Cardiac muscle cell (in vitro differentiated cells and primary cell): ENCODE data around the gene TRMT1. TPM values are rescaled to one million over a fixed set of nuclear protein-coding genes. Genes with fewer than 3 reads are reported as not detected.
A peak's percentile ranks its signal among the peaks of the same experiment; 100 is the strongest.

Source experiments
- DNase-seq, 2 donors: peaks; one replicate each; pipeline versions ENCODE4 v3.0.0 to v3.0.0-alpha.2; 2010 to 2017; ENCODE audit warnings: low read depth in 1 of 2, low spot score in 1 of 2
- H3K27ac ChIP-seq: fragments of 200-600 bp; sonication (generic); 2 replicates; pipeline ENCODE4 v1.5.1; 2016
- H3K27me3 ChIP-seq: fragments of 200-600 bp; sonication (generic); 2 replicates; pipeline ENCODE4 v1.6.0; 2016; ENCODE audit warnings: control low read depth
- H3K36me3 ChIP-seq: fragments of 200-600 bp; sonication (generic); 2 replicates; pipeline ENCODE4 v1.5.1; 2016; ENCODE audit warnings: control low read depth
- H3K4me1 ChIP-seq: fragments of 200-600 bp; sonication (generic); 2 replicates; pipeline ENCODE4 v1.8.1; 2017; ENCODE audit warnings: low read depth, mild to moderate bottlenecking, mixed run types
- H3K4me3 ChIP-seq: fragments of 200-600 bp; sonication (generic); 2 replicates; pipeline ENCODE4 v1.5.1; 2016; ENCODE audit warnings: mild to moderate bottlenecking
- H3K9me3 ChIP-seq: fragments of 200-600 bp; sonication (generic); 2 replicates; pipeline ENCODE4 v1.5.1; 2017; ENCODE audit warnings: low read depth, mild to moderate bottlenecking, control low read depth
- CTCF ChIP-seq: IDR thresholded peaks from 2 replicates; pipeline ENCODE4 v1.5.1; 2012; ENCODE audit warnings: low read depth, mild to moderate bottlenecking, low read length
- polyA plus RNA-seq: library from polyadenylated mRNA; unstranded; fragments of >200 nt; fragmentation: Nextera tagmentation; extraction: Ambion mirVana; gene quantifications from 2 replicates; pipeline ENCODE4 v1.2.1, GENCODE V29; 2016
- total RNA-seq: library from RNA; depleted of rRNA; stranded (reverse); fragments of >200 nt; gene quantifications from 2 replicates; pipeline ENCODE4 v1.2.3, GENCODE V29; 2016

The TRMT1 gene
- total and polyA plus RNA-seq, 2 experiments from 2014 or later, result 48.5 to 56.0 TPM

GRCh38 chr19:13134626-13135025, 18.1 kb upstream of the TRMT1 start:
- Histone ChIP-seq H3K27ac (no peak overlapping the region), H3K4me3 (no peak overlapping the region), H3K4me1 (no peaks in the 10 kb centered on the region), H3K9me3 (no peaks in the 10 kb centered on the region), H3K27me3 (no peaks in the 10 kb centered on the region), H3K36me3 (peaks cover 26% of the 10 kb centered on the region)
- TF ChIP-seq CTCF, result no peak
- DNase-seq, result no peak

DNA sequence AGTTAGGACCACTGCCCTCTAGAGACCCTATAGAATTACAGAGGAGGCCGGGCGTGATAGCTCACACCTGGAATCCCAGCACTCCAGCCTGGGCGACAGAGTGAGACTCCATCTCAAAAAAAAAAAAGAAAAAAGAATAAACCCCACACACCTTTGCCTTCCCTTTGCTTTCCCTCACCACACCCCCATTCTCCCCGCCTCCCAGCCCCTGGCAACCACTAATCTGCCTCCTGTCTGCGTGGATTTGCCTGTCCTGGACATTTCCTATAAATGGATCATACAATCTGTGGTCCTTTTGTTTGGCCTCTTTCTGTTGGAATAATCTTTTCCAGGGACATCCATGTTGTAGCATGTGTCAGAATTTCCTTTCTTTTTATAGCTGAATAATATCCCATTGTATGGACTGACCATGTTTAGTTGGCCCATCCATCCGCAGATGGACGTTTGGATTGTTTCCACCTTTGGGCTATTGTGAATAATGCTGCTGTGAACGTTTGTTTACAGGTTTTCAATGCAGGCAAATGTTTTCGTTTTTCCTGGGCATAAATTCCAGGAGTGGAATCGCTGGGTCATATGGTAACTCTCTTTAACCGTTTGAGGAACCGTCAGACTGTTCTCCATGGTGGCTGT, 16.8 kb upstream of the TRMT1 start:
- no peaks in the 10 kb centered on the region for H3K4me1 ChIP-seq
- H3K27me3 ChIP-seq, result no peaks in the 10 kb centered on the region
- no peak for TF ChIP-seq CTCF
- DNase-seq, result no peak
- H3K36me3 ChIP-seq, result peaks cover 22% of the 10 kb centered on the region
- H3K27ac ChIP-seq, result peak overlapping the region; percentile 43
- H3K4me3 ChIP-seq, result no peak overlapping the region
- H3K9me3 ChIP-seq, result no peaks in the 10 kb centered on the region

DNA sequence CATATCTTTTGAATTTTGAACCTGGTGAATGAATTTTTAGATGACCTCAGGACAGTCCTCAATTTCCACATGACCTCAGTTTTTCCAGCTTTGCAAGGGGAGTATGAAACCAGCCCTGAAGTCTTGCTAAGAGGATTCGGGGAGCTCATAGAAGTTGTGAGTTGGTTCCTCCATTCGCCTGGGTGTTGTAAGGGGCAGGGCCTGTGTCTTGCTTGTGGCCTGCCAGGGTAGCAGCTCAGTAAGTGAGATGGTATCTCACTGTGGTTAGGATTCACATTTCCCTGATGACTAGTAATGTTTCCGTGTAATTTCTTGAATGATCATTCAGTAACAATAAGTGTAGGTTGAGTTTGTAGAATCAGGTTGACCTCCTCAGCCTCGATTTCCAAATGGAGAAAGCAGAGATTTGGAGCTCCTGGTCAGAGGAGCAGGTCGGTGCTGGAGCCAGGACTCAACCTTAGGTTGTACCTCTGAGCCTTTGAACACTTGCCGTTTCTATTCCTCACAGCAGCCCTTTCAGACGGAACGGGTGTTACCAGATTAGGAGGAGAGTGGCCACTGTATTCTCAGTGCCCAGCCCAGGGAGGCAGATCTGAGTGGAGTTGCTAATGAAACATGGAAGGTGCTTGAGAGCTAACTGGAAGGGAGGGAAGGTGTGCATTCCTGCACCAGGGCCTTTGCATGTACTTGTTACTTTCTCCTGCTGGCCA, 16.1 kb upstream of the TRMT1 start:
- Histone ChIP-seq H3K4me1 (no peaks in the 10 kb centered on the region), H3K27me3 (no peaks in the 10 kb centered on the region), H3K27ac (peak overlapping the region; percentile 43), H3K9me3 (no peaks in the 10 kb centered on the region), H3K36me3 (peaks cover 15% of the 10 kb centered on the region), H3K4me3 (no peak overlapping the region)
- TF ChIP-seq CTCF, result no peak
- peak in 1 of 2 donors; percentile 60 for DNase-seq

GRCh38 chr19:13130886-13131490, 14.4 kb upstream of the TRMT1 start:
- DNase-seq, result no peak
- no peaks in the 10 kb centered on the region for H3K27me3 ChIP-seq
- peaks cover 6% of the 10 kb centered on the region for H3K36me3 ChIP-seq
- TF ChIP-seq CTCF, result no peak
- no peaks in the 10 kb centered on the region for H3K9me3 ChIP-seq
- H3K27ac ChIP-seq, result no peak overlapping the region
- H3K4me1 ChIP-seq, result no peaks in the 10 kb centered on the region
- H3K4me3 ChIP-seq, result no peak overlapping the region

GRCh38 chr19:13129384-13129783, 12.8 kb upstream of the TRMT1 start:
- H3K27me3 ChIP-seq, result no peaks in the 10 kb centered on the region
- no peak for TF ChIP-seq CTCF
- no peaks in the 10 kb centered on the region for H3K4me1 ChIP-seq
- no peaks in the 10 kb centered on the region for H3K9me3 ChIP-seq
- H3K4me3 ChIP-seq, result no peak overlapping the region
- no peaks in the 10 kb centered on the region for H3K36me3 ChIP-seq
- H3K27ac ChIP-seq, result no peak overlapping the region
- DNase-seq, result no peak
